Ramos (cell line): Measurements from ENCODE around the gene CHAF1B.

ENCODE experiments used
- in situ Hi-C: fragments of 300-500 bp; cut with MboI; formaldehyde crosslinking; loops from one replicate; pipeline ENCODE4 v1.14.3; 2022; ENCODE audit warnings: low sequenced_read_pairs; ENCODE audit not compliant: unreplicated experiment

CHAF1B gene

DNA sequence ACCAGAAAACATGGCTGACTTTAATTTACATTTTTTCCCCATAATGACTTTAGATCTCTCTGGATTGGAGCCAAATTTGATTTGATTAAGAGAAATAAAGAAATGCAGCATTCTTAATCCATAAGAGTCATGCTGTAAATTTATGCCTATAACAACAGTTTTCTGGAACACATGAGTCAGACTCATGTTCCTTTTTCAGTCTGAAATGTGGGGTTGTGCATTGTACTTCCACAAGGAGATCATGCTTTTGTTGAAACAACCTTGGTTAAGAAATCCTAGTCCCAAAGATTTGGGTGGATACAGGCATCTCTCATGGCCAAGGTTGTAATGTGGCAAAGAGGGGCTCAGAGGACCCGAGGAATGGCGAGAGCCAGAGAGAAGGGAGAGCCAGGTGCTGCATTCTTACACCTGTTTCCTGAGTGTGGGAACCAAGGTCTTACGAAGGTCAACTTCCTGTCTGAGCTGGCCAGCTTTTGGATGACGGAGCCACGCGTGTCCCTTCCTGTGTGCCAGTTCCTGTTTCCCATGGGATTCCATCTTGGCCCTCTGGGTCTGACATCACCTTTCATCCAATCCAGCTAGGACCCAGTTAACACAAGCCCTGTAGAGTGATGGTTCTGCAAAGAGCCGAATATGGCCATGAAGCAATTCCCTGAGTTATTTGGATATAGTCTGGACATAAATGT lies 71.7 kb downstream of the CHAF1B start:
- in situ Hi-C loops: no loop called here

DNA sequence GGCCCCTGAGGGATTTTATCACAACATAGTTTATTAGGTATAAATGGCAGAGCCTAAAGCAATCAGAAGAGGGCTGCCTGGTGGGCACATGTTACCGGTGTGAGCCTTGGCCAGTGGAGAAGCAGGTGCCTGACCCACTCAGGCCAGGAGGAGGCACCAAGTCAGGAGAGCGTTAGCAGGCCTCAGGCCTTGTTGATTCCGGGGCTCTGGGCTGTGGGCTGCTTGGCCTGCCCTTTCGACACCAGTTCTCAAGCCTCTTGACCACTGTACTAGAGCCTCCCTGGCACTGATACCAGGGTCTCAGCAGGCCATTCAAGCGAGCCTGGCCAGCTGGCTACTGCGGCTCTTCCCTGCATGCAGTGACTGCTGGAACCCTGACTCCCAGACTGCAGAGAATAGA lies 73.9 kb downstream of the CHAF1B start:
- in situ Hi-C loops: no loop called here

DNA sequence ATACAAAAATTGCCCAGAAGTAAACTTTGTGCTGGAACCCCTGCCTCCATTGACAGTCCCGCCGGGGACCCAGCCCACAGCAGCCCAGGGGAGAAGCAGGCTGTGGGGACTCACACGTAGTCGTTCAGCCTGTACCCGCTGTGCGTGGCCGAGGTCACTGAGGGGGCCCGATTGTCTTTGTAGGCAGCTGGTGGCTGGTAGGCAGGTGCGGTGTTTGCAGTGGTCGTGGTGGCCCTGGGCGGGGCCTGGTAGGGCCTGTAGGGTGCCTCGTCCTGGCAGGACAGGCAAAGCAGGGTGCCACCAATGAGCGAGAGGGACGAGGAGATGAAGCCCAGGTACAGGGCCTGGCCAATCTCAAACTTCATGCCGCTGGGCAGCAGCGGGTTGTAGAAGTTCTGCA lies 75.7 kb downstream of the CHAF1B start:
- in situ Hi-C loops: no loop called here

DNA sequence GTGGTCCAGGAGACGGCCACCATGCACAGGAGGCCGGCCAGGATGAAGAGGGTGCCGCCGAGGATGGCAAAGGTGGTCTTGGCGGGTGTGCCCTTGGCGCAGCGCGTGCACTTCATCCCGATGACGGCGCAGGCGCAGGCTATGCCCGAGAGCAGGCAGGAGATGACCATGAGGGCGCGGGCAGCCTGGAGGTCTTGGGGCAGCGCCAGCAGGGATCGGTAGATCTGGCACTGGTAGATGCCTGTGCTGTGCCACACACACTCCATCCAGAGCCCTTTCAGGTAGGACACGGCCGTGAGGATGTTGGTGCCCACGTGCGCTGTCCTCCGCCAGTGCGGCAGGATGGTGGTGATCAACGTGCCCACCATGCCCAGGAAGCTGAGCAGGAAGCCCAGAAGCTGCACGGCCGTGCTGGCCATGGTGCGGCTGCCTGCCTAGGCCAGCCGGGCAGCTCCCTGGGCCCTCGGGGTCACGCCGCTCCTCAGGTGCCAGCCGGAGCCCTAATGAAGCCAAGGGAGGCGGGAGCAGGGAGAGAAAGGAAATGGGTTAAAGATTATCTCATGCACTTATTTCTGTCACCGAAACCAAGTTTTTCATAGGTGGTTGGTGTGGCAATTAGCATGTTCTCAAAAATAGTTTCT lies 76.2 kb downstream of the CHAF1B start:
- in situ Hi-C loops: no loop called here

DNA sequence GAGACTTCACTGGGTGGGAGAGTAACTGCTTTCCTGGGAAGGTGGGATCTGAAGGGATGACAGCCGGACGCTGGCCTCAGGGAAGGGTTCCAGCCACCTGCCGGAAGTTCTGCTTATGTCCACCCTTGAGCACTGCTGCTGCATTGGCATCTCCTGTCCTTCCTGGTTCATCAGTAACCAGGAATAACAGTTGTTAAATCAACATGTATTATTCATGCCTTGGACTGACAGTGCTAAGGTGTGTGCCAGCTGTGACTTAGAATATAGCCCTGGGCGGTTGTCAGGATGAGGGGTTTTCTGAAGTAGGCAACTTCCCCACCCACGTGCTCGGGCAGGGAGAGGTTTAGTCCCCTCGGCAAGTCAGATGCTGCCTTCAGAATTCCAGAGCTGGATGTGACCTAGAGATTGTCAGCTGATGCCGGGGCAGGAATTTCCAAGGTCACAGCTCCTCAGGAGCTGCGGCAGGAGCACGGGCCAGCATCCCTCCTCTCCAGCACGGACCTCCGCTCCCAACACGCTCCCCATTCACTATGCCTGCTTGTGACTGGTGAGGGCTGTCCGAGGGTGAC lies 76.8 kb downstream of the CHAF1B start:
- in situ Hi-C loops: no loop called here

DNA sequence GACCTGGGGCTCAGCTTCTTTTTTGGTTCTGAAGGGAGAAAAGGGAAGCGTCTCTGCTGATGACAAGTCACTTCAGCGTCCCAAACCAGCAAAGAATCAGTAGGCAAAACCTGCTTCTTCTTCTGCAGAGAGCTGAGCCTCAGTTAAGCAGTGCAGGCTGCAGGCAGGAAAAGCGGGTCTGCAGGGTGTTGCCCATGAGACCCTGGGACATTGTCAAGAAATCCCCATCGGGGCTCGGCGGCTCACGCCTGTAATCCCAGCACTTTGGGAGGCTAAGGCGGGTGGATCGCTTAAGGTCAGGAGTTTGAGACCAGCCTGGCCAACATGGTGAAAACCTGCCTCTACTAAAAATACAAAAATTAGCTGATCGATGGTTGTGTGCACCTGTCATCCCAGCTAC lies 78.0 kb downstream of the CHAF1B start:
- in situ Hi-C loops: no loop called here

DNA sequence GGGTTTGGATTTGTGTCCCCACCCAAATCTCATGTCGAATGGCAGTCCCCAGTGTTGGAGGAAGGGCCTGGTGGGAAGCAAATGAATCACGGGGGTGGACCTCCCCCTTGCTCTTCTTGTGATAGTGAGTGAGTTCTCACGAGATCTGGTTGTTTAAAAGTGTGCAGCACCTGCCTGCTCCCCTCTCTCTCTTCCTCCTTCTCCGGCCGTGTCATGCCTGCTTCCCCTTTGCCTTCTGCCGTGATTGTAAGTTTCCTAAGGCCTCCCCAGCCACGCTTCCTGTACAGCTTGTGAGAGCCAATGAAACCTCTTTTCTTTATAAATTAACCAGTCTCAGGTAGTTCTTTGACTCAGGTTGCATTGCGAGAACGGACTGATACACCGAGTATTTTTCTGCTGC lies 78.8 kb downstream of the CHAF1B start:
- in situ Hi-C loops: no loop called here

DNA sequence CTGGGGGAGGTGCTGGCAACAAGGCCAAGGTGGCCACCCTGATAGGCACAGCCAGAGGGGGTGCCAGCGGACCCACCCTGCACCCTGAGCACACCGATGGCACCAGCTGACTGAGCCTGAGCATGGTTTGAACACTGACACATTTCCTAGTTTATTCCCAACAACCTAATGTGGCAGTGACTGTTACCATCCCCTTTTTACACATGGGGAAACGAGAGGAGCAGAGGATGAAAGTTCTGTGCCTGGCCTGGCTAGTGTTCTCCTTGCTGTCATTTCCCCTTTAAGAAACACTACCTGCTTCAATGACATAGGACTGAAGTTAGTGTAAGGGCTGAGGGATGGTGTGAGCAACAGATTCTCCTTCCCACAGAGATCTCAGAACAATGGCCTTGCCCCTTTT lies 79.4 kb downstream of the CHAF1B start:
- in situ Hi-C loops: no loop called here

DNA sequence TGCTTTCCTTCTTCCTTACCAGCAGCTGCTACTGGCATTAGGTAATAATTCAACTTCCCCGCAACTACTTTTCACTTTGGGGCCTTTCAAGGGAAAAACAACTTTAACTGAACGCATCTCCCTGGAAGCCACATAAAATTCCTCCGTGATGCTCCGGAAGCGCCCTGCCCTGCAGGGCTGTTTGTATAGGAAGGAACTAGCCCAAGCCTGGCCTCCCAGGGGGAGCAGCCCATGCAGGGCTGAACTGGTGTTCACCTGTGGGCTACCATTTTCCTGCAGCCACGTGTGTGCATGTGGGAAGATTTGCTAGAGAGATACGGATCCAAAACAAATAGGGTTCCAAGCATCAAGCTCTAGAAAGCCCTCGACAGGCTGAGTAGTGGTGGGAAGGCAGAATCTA lies 80.3 kb downstream of the CHAF1B start:
- in situ Hi-C loops: no loop called here

DNA sequence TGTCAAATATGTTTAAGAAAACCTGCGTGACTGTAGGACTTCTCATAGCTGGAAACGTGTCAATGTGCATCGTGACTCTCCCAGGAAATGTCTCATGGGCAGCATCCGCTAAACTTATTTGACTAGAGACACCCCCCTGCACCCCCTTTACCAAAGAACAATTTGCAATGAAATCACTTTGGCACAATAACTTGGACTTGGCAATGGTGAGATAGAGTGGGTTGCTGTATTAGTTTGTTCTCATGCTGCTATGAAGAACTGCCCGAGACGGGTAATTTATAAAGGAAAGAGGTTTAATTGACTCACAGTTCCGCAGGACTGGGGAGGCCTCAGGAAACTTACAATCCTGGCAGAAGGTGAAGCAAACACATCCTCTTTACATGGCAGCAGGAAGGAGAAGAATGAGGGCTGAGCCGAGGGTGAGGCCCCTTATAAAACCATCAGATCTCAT lies 80.9 kb downstream of the CHAF1B start:
- in situ Hi-C loops: no loop called here
